Renal pelvis (tissue), 4 donors: ENCODE results near the gene KIF1A. TPM values are rescaled to one million over a fixed set of nuclear protein-coding genes. Genes with fewer than 3 reads are reported as not detected.
"Not testable (repeated sequence)": the region's sequence is repeated elsewhere in the genome, so short reads cannot be mapped to it uniquely, and the experiment has no call there.

ENCODE experiments used
- DNase-seq: peaks from one replicate; pipeline ENCODE4 v3.0.0-alpha.2; 2013
- polyA plus RNA-seq, 3 donors: library from polyadenylated mRNA; unstranded; fragments of 120-200 nt; gene quantifications; one replicate each; pipeline ENCODE4 v1.2.1, GENCODE V29; 2013; ENCODE audit not compliant: insufficient read length in 3 of 3

The KIF1A gene
- polyA plus RNA-seq, 3 donors, result 12.3 to 17.8 (median 14.7) TPM

DNA sequence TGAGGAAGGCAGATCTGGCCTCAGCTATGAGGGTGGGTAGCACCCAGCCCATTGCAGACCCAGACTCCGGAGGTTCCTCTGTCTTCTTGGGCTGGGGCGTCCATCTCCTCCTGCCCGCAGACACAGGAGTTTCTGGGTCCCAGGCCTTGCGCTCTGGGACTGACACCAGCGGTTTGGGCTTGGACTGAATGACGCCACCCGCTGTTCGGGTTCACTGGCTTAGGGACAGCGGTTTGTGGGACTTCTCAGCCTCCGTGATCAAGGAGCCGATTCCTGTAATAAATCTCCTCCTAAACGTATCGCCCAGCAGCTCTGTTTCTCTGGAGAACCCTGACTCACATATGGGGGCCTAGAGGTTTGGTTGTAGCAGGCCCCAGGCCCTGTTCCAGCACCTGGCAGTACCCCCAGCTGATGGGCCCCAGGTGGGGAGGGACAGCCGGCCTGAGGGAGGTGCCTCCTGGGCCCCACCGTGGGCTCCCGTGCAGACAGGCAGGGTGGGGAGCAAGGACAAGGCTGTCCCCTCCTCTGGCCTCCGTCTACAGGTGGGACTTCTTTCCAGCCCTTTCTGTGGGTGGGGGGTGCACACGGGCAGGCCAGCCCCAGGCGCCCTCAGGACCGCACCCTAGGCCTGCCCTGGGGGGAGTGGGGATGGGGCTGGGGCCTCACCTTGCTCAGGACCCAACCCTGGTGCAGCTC is 132.8 kb downstream of the KIF1A start:
- DNase-seq, result peak; percentile 62

DNA sequence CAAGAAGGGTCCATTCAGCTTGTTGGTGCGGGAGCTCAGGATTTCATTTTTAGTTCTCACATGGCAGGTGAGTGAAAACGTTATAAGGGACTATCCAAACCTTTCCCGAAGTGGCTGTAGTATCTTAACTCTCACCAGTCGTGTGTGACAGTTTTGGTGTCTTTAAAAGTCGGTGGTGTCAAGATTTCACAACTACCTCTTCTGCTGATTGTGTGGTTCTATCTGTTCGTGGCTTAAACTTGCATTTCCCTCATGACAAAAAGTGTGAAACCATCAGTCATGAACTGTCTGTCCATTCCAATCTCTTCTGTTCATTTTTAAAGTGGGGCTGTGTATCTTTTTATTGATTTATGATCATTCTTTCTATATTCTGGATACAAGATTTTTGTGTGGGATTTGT is 133.6 kb downstream of the KIF1A start:
- no peak for DNase-seq

DNA sequence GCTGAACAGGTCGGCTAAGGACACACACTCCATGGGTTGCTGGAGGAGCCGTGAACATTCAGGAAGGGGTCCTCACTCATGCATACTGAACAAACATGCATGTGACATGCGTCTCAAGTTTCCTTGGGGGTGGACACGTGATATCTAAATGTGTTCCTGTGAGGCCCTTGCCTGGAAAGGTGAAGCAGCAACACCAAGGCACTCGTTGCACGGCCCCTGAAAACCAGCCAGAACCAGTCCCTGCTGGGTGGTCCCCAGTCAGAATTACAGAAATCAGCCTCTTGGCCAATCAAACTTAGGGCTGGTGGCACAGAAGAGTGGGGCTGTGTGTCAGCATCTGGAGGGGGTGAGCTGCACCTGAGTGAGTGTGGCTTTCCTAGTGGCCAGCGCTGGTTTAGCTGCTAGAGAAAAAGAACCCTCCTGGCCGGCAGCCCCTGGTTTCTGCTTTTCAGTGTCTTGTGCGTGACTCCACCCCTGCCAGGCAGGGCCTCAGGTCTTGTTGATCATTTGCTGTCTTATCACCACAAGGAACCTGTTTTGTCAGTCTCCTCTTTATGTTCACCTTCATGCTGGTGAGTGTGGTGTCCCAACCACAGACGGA is 134.1 kb downstream of the KIF1A start:
- DNase-seq, result peak; percentile 87

DNA sequence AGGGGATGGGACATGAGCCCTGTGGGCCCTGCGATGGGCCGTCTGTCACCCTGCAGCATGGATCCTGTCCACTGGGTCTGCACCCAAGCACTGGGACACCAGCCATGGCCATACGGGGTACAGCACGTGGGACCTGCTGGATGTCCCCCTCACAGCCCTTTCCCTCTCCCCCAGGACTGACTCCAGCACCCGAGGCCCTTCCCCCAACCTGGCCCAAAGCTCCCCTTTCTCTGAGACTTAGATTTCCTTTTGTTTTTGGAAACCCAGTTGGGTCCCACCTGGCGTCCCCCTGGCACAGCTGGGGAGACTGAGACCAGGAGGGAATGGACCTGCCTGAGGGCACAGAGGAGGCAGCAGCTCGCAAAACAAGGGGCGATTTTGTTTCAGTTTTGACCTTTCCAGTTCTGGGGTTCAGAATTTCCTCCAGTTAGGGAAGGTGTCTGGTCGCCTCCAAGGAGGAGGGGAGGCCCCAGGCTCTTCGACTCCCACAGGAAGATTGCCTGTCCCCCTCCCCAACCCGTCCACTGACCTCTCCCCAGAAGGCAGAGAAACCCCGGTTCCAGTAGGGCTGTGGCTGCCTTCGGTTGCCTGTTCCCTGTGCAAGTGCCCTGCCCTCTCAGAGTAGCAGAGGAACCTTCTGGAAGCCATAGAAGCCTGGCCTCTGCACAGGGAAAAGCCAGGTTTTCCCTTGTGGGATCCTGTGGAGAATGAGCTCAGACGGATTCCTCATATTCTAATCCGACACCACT is 135.9 kb downstream of the KIF1A start:
- DNase-seq, result not testable (repeated sequence)

DNA sequence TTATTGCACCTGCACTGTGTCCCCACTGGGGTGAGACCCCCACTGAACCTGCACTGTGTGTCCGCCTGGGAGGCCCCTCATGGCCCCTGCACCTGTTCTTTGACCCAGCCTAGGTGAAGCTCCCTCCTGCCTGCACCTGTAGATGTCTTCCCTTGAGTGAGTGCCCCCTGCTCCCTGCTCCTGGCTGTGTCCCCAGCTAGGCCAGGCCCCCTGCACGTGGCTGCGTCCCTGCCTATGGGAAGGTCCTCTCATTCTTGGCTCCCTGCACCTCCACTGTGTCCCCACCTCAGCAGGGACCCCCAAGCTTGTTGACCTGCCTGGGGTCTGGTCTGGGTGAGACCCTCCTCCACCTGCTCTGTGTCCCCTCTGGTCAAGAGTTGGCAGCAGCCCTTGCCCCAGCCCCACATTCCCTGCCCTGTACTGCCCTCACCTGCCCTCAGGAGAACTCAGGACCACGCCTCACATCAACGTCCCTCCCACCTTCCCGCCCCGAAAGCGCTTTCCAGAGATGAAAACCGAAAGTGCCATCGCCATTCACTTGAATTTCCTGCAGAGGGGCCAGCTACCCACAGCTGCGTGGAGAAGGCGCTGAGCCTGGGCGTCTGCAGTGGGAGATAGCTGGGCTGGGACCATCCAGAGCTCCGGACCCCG is 136.6 kb downstream of the KIF1A start:
- DNase-seq, result not testable (repeated sequence)

DNA sequence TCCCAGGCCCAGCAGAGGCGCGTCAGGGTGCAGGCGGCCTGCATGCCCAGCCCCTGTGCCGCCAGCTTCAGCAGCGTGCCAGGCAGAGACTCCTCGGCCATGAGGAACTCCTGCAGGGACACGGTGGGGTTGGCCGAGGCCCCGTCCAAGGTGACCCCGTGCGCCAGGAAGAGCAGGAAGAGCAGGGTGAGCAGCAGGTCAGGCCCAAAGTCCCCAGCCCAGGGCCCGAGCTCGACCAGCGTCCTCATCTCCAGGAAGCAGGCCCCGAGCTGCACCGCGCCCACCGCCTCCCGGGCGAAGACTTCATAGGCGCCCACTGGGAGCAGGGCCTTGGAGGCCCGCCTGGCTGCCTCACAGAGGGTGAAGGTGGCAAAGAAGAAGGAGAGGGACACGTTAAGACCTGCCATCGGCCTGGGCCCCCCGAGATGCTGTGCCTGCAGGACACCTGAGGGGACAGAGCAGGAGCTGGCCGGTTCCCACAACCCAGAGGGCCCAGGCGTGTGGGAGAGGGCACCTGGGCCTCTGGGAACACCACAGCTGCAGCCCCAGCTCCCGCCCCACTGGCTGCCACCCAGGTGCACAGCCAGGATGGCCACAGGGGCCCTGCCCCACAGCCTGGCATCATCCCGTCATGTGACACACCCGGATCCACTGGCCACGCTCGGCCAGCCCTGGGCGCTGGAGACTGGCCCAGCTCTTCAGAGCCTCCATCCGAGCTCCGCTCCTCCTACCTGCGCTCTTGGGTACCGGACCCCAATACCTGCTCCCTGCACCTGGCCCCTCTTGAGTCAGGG is 137.4 kb downstream of the KIF1A start, which contains the start of gene AQP12B:
Gene AQP12B (minus strand): TSS at position 455 of the 794 bp plus-strand sequence. CDS start 48 bp downstream, at position 407.
- not testable (repeated sequence) for DNase-seq

DNA sequence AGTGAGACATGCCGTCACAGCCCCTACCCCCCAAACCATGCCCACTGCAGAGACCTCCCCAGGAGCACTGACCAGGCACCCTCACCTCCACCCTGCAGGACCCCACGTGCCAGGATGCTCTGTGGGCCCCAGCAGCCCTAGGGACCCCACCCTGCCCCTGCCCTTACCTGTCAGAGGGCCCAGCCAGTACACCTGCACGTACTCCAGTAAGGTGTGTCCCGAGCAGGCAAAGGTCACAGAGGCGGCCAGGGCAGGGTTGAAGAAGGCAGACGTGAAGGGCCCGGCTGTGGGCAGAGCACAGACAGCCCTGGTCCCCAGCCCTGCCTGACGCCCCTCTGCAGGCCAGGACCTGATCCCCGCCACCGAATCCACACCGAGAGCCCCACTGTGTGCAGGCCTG is 139.8 kb downstream of the KIF1A start:
- not testable (repeated sequence) for DNase-seq

DNA sequence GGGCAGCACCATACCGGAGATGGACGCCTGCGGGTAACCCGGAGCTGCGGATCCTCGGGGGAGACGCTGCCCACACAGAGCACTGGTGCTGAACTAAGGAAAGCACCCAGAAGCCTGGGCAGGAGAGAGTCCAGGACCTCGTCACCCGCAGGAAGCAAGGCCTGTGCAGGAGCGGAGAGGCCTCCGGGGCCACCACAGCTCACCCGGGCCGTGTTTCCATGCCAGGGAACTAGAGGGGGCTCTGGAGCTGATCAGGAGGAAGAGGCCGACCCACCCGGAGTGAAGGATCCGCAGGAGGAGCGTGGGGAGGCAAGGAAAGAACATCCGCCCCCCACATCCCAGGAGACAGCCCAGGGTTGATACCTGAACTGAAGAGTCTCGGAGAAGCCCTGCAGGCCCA is 141.1 kb downstream of the KIF1A start:
- not testable (repeated sequence) for DNase-seq

DNA sequence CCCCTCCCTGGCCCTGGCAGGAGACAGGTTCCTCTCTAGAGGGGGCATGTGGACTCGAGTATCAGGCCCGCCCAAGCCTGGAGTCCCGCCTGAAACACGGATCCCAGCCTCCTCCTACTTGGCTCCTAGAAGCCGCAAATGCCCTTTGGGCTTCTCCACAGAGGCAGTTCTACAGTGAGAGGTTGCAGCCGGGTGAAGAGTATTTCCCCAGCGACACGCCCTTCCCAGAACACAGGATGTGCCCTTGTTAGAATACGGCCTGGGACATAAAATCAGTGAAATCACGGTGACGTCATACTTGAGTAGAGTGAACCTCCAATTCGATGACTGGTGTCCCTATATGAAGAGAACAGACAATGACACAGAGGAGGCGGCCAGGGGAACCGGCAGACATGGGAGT is 142.0 kb downstream of the KIF1A start:
- DNase-seq, result not testable (repeated sequence)

DNA sequence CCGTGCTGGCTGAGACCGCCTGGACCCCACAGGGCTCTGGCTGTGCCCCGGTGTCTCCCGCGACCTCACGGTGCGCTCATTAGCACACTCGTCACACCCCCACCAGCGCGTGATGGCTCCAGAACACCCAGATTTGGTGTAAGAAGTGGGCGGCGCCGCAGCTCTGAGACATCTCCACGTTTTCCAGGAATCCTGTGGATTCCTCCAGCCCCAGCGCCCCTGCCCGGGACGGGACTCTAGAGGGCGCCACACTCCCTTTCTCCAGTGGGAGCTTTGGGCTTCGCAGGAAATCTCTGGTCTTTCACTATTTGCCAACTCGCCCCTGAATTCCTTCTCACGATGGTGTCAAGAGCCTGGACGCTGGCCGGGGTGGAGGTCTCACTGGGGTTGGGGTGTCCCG is 144.7 kb downstream of the KIF1A start:
- DNase-seq, result not testable (repeated sequence)

DNA sequence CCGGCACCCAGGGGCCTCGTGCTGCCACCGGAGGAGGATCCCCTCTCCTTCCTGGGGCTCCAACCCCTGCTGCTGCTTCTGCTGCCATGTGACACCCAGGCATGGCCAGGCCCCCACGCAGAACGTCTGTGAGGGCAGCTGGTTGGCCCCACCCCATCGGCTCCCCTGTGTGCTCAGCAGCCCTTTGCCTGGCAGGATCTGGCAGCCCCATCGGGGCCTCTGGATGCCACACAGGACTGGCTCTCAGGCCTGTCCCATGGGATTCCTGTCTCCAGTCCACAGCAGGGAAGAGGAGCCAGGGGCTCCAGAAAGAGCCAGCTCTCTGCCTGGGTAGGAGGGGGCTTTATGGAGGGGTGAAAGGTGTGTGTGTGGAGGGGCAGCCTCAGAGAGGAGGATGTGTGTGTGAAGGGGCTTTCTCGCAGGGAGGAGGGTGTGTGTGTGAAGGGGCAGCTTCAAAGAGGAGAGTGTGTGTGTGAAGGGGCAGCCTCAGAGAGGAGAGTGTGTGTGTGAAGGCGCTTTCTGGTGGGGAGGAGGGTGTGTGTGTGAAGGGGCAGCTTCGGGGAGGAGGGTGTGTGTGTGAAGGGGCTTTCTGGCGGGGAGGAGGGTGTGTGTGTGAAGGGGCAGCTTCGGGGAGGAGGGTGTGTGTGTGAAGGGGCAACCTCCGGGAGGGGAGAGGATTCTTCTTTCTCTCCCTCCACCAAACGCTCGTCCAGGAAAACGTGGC is 145.4 kb downstream of the KIF1A start:
- not testable (repeated sequence) for DNase-seq

DNA sequence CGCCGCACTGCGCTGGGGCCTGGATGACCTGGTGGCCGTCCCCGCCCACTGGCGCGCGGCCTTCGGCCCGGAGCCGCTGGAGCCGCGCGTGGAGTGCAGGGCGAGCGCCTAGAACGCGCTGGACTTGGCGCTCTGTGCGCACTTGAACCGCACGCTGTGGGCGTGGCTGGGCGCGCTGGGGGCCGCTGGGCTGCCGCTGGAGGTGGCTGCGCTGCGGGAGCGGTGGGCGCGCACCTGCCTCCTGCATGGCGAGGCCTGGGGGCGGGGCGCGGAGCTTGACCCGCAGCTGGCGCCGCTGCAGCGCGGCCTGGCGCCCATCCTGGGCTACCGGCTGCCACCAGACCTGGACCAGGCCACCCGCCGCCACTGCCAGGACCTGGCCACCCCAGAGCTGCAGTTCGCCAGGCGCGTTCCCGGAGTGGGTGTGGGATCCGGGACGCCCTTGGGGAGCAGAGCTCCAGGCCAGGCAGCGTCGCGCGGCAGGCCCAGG is 147.3 kb downstream of the KIF1A start:
- no peak for DNase-seq

DNA sequence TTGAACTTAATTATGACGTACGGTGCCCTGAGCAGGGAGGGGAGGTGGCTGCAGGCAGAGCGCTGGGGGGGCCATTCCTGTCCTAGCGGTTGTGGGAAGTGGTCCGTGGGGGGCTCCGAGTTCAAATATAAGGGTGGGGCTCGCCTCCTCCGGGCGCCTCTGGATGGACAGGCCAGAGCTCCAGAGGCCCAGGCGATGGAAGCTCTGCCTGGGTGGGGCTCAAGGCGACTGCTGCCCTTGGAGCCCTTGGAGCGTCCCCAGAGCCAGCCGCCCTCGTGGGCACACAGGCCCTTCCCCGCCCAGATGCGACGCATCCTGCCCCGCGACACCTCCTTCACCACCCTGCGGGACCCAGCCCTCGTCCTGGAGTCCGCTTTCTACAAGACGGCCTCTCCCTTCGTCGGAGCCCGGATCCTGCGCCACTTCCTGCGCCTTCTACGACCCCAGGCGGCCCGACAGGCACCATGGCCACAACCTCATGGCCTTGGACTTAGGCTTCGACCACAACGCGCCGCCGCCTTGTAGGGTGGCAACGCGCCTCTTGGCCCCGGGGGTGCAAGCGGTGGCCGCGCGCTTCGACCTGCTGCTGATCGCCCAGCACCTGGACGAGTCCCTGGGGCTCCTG is 147.8 kb downstream of the KIF1A start:
- DNase-seq, result no peak

DNA sequence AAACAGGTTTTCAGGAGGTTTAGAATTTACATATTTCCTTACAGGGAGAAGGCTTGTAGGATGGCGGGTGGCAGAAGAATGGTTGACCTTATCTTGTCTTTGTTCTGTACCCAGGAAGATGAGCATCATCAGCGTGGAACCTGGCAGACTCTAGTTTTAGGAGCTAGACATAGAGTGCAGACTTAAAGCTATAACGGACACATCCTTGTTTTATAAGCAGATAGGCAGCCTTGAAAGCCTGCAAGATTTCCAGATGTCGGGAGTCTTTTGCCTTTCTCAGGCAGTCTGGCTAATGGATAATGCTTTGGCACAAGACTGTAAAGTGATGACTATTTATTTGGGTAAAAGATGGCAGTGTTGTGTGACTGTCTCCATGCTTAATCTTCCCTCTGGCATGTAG is 149.1 kb downstream of the KIF1A start:
- DNase-seq, result no peak

DNA sequence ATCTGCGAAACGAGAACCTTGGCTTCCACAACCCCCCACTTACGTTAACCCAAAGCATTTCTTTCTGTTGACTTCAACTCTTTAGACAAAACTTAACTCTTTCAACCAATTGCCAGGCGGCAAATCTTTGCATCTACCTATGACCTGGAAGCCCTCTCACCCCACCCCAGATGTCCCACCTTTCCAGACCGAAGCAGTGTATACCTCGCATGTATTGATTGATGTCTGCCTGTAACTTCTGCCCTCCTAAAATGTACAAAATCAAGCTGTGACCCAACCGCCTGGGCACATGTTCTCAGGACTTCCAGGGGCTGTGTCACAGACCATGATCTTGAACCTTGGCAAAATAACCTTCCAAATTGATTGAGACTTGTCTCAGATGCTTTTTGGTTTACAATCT is 149.6 kb downstream of the KIF1A start:
- no peak for DNase-seq

DNA sequence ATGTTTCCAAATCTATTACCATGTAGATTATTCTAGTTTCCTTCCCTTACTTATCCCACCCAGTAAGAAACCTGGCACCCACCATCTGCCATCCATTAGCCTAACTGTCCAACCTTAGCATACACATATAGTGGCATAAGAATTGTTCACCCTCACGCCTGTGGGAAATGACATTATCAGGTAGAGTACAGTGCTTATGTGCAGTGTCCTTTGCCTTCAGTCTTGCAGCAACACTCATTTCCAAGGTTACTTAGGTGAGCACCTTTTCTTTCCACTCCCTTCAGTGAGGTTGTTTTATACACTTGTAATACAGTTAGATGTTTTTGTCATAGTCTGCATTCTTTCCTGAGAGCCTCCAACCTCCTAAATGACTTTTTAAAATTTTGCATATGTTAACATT is 155.4 kb downstream of the KIF1A start:
- DNase-seq, result no peak
